ENCODE measurements around the gene IL4R. TPM values are rescaled to one million over a fixed set of nuclear protein-coding genes. Genes with fewer than 3 reads are reported as not detected.

The IL4R gene
- total RNA-seq, 1 experiment from 2014 or later = 29.6 TPM

GRCh38 chr16:27363246-27363632, 49.5 kb downstream of the IL4R start:
- TF ChIP-seq ZFX (IDR thresholded peaks at IDR 0.05) (no peak), SIN3A (IDR thresholded peaks at IDR 0.05; ENCODE audit: low read depth) (no peak), CTCF (IDR thresholded peaks at IDR 0.05 in 2 of 3, conservative IDR thresholded peaks at IDR 0.05 in 1 of 3; ENCODE audit: borderline replicate concordance in 1 of 3, insufficient read depth in 1 of 3, low read depth in 2 of 3, low read length in 2 of 3) (peak in 1 of 3 experiments; percentile 19; a peak in 2 of 6 replicates)
- no peaks in the 10 kb centered on the region for H4K20me1 ChIP-seq (ENCODE audit: insufficient read depth)

GRCh38 chr16:27363797-27364196, 50.0 kb downstream of the IL4R start:
- no peak overlapping the region for H2AFZ ChIP-seq (ENCODE audit: low read depth, low read length, poor library complexity, severe bottlenecking)
- ChIA-PET RAD21 (ENCODE audit: low non-redundant PET in 1 of 2, low total read pairs in 2 of 2, uncharacterized antibody in 2 of 2, unreplicated experiment in 2 of 2) (no interaction called here), CTCF (no interaction called here), POLR2A (no interaction called here)
- TF ChIP-seq ELF1 (IDR thresholded peaks at IDR 0.05; ENCODE audit: borderline replicate concordance, low read depth) = no peak
- no peaks in the 10 kb centered on the region for H3K27me3 ChIP-seq (ENCODE audit: insufficient read depth, low read length)
- no peaks in the 10 kb centered on the region for H3K79me2 ChIP-seq (ENCODE audit: insufficient read depth, low read length)
- H4K20me1 ChIP-seq (ENCODE audit: insufficient read depth) = no peaks in the 10 kb centered on the region
- ATAC-seq (no peak), DNase-seq (ENCODE audit: low read depth, low spot score) (no peak)
- peaks cover 0 to 20% of the 10 kb centered on the region in 2 experiments; a peak in 1 of 4 replicates for H3K36me3 ChIP-seq (ENCODE audit: control insufficient read depth in 1 of 2, insufficient read depth in 2 of 2, low read length in 2 of 2)
- no peak overlapping the region for H3K4me2 ChIP-seq (ENCODE audit: low read length)
- no peaks in the 10 kb centered on the region for H3K9me2 ChIP-seq (ENCODE audit: insufficient read depth)
- no peaks in the 10 kb centered on the region; a peak in 1 of 4 replicates for H3K9me3 ChIP-seq (ENCODE audit: control insufficient read depth in 1 of 2, insufficient read depth in 1 of 2, low read depth in 1 of 2, low read length in 2 of 2)
- no peak overlapping the region for H3K4me3 ChIP-seq (replicated peaks in 1 of 2; ENCODE audit: low read depth in 1 of 2, low read length in 2 of 2)
- no peak overlapping the region for H3K9ac ChIP-seq (ENCODE audit: low read length)
- peaks cover 2 to 37% of the 10 kb centered on the region in 2 experiments; a peak in 3 of 4 replicates for H3K4me1 ChIP-seq (ENCODE audit: control insufficient read depth in 1 of 2, insufficient read depth in 2 of 2, low read length in 2 of 2)
- intact Hi-C loops (cut with micrococcal nuclease) = no loop called here
- H3K27ac ChIP-seq (ENCODE audit: low read depth, low read length) = no peak overlapping the region
- no TSS peak for BruUV-seq (replicated peaks)

More at GRCh38 chr16:27363246-27363632, 49.5 kb downstream of the IL4R start:
- ChIA-PET RAD21 (ENCODE audit: low non-redundant PET in 1 of 2, low total read pairs in 2 of 2, uncharacterized antibody in 2 of 2, unreplicated experiment in 2 of 2) (no interaction called here), POLR2A (no interaction called here), CTCF (no interaction called here)
- Histone ChIP-seq H3K4me3 (replicated peaks in 1 of 2; ENCODE audit: low read depth in 1 of 2, low read length in 2 of 2) (no peak overlapping the region), H3K36me3 (ENCODE audit: control insufficient read depth in 1 of 2, insufficient read depth in 2 of 2, low read length in 2 of 2) (peaks cover 0 to 26% of the 10 kb centered on the region in 2 experiments; a peak in 1 of 4 replicates), H3K4me2 (ENCODE audit: low read length) (no peak overlapping the region), H3K27me3 (ENCODE audit: insufficient read depth, low read length) (no peaks in the 10 kb centered on the region), H3K9ac (ENCODE audit: low read length) (no peak overlapping the region), H3K79me2 (ENCODE audit: insufficient read depth, low read length) (no peaks in the 10 kb centered on the region), H3K27ac (ENCODE audit: low read depth, low read length) (no peak overlapping the region), H3K4me1 (ENCODE audit: control insufficient read depth in 1 of 2, insufficient read depth in 2 of 2, low read length in 2 of 2) (peaks cover 2 to 37% of the 10 kb centered on the region in 2 experiments; a peak in 3 of 4 replicates), H2AFZ (ENCODE audit: low read depth, low read length, poor library complexity, severe bottlenecking) (no peak overlapping the region), H3K9me2 (ENCODE audit: insufficient read depth) (no peaks in the 10 kb centered on the region), H3K9me3 (ENCODE audit: control insufficient read depth in 1 of 2, insufficient read depth in 1 of 2, low read depth in 1 of 2, low read length in 2 of 2) (no peaks in the 10 kb centered on the region; a peak in 1 of 4 replicates)
- intact Hi-C loops (cut with micrococcal nuclease) = no loop called here
- BruUV-seq (replicated peaks) = no TSS peak
- no peak for ATAC-seq
- no peak for DNase-seq (ENCODE audit: low read depth, low spot score)
